Heart right ventricle (tissue), 16 donors: ENCODE data around the gene CIDEB. TPM values are rescaled to one million over a fixed set of nuclear protein-coding genes. Genes with fewer than 3 reads are reported as not detected.

Source experiments
- ATAC-seq, 8 donors: fragments of 200-7000 bp; cut with Tn5 transposase; one replicate each; pipeline ENCODE4 v1.9.1; 2020; ENCODE audit warnings: mild to moderate bottlenecking in 8 of 8, moderate library complexity in 8 of 8, moderate number of reproducible peaks in 1 of 8
- DNase-seq, 2 donors: peaks; one replicate each; pipeline ENCODE4 v3.0.0-alpha.2; 2020
- H3K27ac ChIP-seq, 10 donors: fragments of 200-600 bp; sonication (generic) in 2 of 10; one replicate each; pipeline versions ENCODE4 v1.5.0 to v1.8.0; 2020 to 2022; ENCODE audit warnings: mild to moderate bottlenecking in 3 of 10
- H3K27me3 ChIP-seq, 7 donors: fragments of 200-600 bp; one replicate each; pipeline ENCODE4 v1.8.0; 2021 to 2022; ENCODE audit warnings: mild to moderate bottlenecking in 2 of 7
- H3K36me3 ChIP-seq, 9 donors: fragments of 200-600 bp; sonication (generic) in 1 of 9; one replicate each; pipeline versions ENCODE4 v1.5.0 to v1.8.0; 2020 to 2022; ENCODE audit warnings: mild to moderate bottlenecking in 2 of 9
- H3K4me1 ChIP-seq, 9 donors: fragments of 200-600 bp; sonication (generic) in 1 of 9; one replicate each; pipeline versions ENCODE4 v1.5.0 to v1.8.0; 2020 to 2022; ENCODE audit warnings: mild to moderate bottlenecking in 4 of 9
- H3K4me3 ChIP-seq, 10 donors: fragments of 200-600 bp; sonication (generic) in 2 of 10; one replicate each; pipeline versions ENCODE4 v1.5.0 to v1.8.0; 2020 to 2022; ENCODE audit warnings: mild to moderate bottlenecking in 7 of 10, moderate library complexity in 2 of 10
- H3K9me3 ChIP-seq, 11 donors: fragments of 200-600 bp in 10 of 11; sonication (generic) in 2 of 11; one replicate each; pipeline versions ENCODE4 v1.5.0 to v1.8.0; 2013 to 2022; ENCODE audit warnings: mild to moderate bottlenecking in 2 of 11, control low read depth in 1 of 11, moderate library complexity in 1 of 11
- CTCF ChIP-seq, 9 donors: fragments of 200-600 bp; sonication (generic) in 2 of 9; IDR thresholded peaks; one replicate each; pipeline versions ENCODE4 v1.5.0 to v1.8.0; 2021 to 2022; ENCODE audit warnings: antibody characterized with exemption in 9 of 9, mild to moderate bottlenecking in 5 of 9, moderate library complexity in 1 of 9
- WGBS, 2 donors: extraction: QIAGEN DNeasy Blood & Tissue Kit; methylation state at CpG; one replicate each; pipeline ENCODE4 v1.1.7; 2013; ENCODE audit warnings: inconsistent platforms in 1 of 2; 5-methylcytosine and 5-hydroxymethylcytosine counted together
- intact Hi-C, 10 donors: fragments of 100-400 bp; cut with DNase I; formaldehyde crosslinking; loops; one replicate each; pipeline versions ENCODE4 v1.11.1 to v1.14.2; 2022
- polyA plus RNA-seq, 2 donors: library from polyadenylated mRNA; stranded (reverse); fragments of 200-250 nt; gene quantifications; one replicate each; pipeline ENCODE4 v1.2.3, GENCODE V29; 2013
- total RNA-seq, 10 donors: library from RNA; stranded (reverse); fragmentation: NEBNext Ultra II Directional in 3 of 10; extraction: Animal tissue kit (Norgen Biotek cat#: 25700) in 3 of 10; gene quantifications; one replicate each; pipeline versions ENCODE4 v1.2.1 to v1.2.4, GENCODE V29; 2021 to 2023
- donor health status: Arrhythmogenic right ventricular cardiomyopathy.
- donor health status: ischemic (EF 13 %, LVEDD 7.1; RV severe dilation, severe dysfunction).
- donor health status: healthy with polysubstance abuse.
- donor health status: DM: no; HTN: yes; CAD: no.
- donor health status: DM: no; HTN: no; CAD: no.
- donor health status: ischemic (EF 25% LVEDD 6.9; RV normal size, moderate dysfunction).
- donor health status: ischemic (EF 25% LVEDD 5.7; RV mildly dilated, moderate dysfunction).
- donor health status: healthy.
- donor health status: DM: yes; HTN: yes; CAD: no.
- donor health status: Ischemic cardiomyopathy.
- donor health status: ischemic (EF 35%, LVEDD 5.7; RV mildly dilated, moderate dysfunction).
- donor health status: nonischemic (EF 11% LVEDD 7.7; RV severe dilation, severe dysfunction).
- donor health status: DM: yes; HTN: yes; CAD: no.
- donor health status: PGD.
- donor health status: ischemic (EF 29% LVEDD 5.4; RV normal size, mild dysfunction).
- donor health status: nonischemic (EF 23%, LVEDD 6.1; RV moderate dilation, normal function).

The CIDEB gene
- total and polyA plus RNA-seq, 12 donors = 1.9 to 6.0 (median 3.7) TPM

GRCh38 chr14:24304019-24304387, 3.8 kb downstream of the CIDEB start:
- peaks cover 0 to 72% (median 46%) of the 10 kb centered on the region in 9 donors for H3K36me3 ChIP-seq
- WGBS, 2 donors = 95 to 96% methylated on average over 11 of the region's 11 CpGs
- peaks cover 0 to 35% (median 20%) of the 10 kb centered on the region in 9 donors for H3K4me1 ChIP-seq
- H3K4me3 ChIP-seq = no peak overlapping the region
- no peak for ATAC-seq
- H3K27ac ChIP-seq = no peak overlapping the region
- TF ChIP-seq CTCF (IDR thresholded peaks at IDR 0.05) = no peak
- no peaks in the 10 kb centered on the region for H3K9me3 ChIP-seq
- no peak for DNase-seq
- H3K27me3 ChIP-seq = no peaks in the 10 kb centered on the region
- intact Hi-C loops = no loop called here

- Histone ChIP-seq H3K9me3 (no peaks in the 10 kb centered on the region), H3K4me3 (peak overlapping the region; percentile 79 to 97 (median 92)), H3K4me1 (peaks cover 0 to 46% (median 25%) of the 10 kb centered on the region in 9 donors), H3K27ac (peak overlapping the region in 7 of 10 donors; percentile 83 to 91 (median 84)), H3K27me3 (no peaks in the 10 kb centered on the region), H3K36me3 (peaks cover 0 to 62% (median 35%) of the 10 kb centered on the region in 9 donors)
- 30 to 31% methylated on average over 16 of the region's 16 CpGs for WGBS, 2 donors
- DNase-seq (no peak), ATAC-seq (no peak)
- no peak for TF ChIP-seq CTCF (IDR thresholded peaks at IDR 0.05)
- intact Hi-C loops = no loop called here
These were observed 7.3 kb downstream of the CIDEB start for GRCh38 chr14:24300326-24300980.

GRCh38 chr14:24299255-24300191, 8.3 kb downstream of the CIDEB start, which contains the start of the genes DHRS1 and NOP9:
TSS of gene DHRS1 (minus strand) at chr14:24299780. CDS start at chr14:24299106, 674 bp downstream.
TSS of gene NOP9 (plus strand) at chr14:24299850. CDS start at chr14:24299955, 105 bp downstream.
- H3K4me1 ChIP-seq = peaks cover 0 to 46% (median 25%) of the 10 kb centered on the region in 9 donors
- H3K9me3 ChIP-seq = no peaks in the 10 kb centered on the region
- H3K27me3 ChIP-seq = no peaks in the 10 kb centered on the region
- DNase-seq (peak; percentile 91), ATAC-seq (peak; percentile 88 to 96 (median 94))
- peaks cover 0 to 62% (median 31%) of the 10 kb centered on the region in 9 donors for H3K36me3 ChIP-seq
- intact Hi-C loops = loop anchor here in 5 of 10 donors (1.0 to 5.0 kb wide), 3 partner anchors 57 kb away; partner anchors contain the start of gene TINF2 (in 5 of the 5)
- H3K27ac ChIP-seq = peak within 1 kb of the TSS; percentile 1 to 91 (median 83)
- 1% methylated on average over 72 to 75 of the region's 75 CpGs for WGBS, 2 donors
- TF ChIP-seq CTCF (IDR thresholded peaks at IDR 0.05) = no peak
- H3K4me3 ChIP-seq = peak within 1 kb of the TSS; percentile 79 to 97 (median 92)

GRCh38 chr14:24298892-24299254, 8.9 kb downstream of the CIDEB start:
- 60 to 61% methylated on average over 7 of the region's 7 CpGs for WGBS, 2 donors
- peak overlapping the region in 8 of 10 donors; percentile 83 to 91 (median 84) for H3K27ac ChIP-seq
- peak overlapping the region in 9 of 10 donors; percentile 79 to 97 (median 93) for H3K4me3 ChIP-seq
- ATAC-seq (peak in 5 of 8 donors; percentile 3 to 35 (median 31)), DNase-seq (no peak)
- no peaks in the 10 kb centered on the region for H3K27me3 ChIP-seq
- H3K9me3 ChIP-seq = no peaks in the 10 kb centered on the region
- TF ChIP-seq CTCF (IDR thresholded peaks at IDR 0.05) = no peak
- peaks cover 0 to 46% (median 25%) of the 10 kb centered on the region in 9 donors for H3K4me1 ChIP-seq
- intact Hi-C loops = loop anchor here in 5 of 10 donors (1.0 to 5.0 kb wide), 3 partner anchors 56 to 57 kb away; partner anchors contain the start of gene TINF2 (in 5 of the 5)
- H3K36me3 ChIP-seq = peaks cover 0 to 62% (median 27%) of the 10 kb centered on the region in 9 donors
